GM10847 (cell line): ENCODE data around the gene GPR17.

Experiments
- POLR2A ChIP-seq: IDR thresholded peaks from 2 replicates; pipeline ENCODE4 v1.6.1; 2011; ENCODE audit not compliant: insufficient read length; ENCODE audit errors: extremely low read depth

Gene GPR17

GRCh38 chr2:127645395-127646291, at the start of gene GPR17:
Gene GPR17, plus strand, starts transcription at chr2:127646153. Its CDS starts 4,583 bp downstream, at chr2:127650736.
- no peak for TF ChIP-seq POLR2A

GRCh38 chr2:127596311-127597045, 49.5 kb upstream of the GPR17 start:
- TF ChIP-seq POLR2A: no peak

- no peak for TF ChIP-seq POLR2A
These were observed 48.6 kb upstream of the GPR17 start for GRCh38 chr2:127597046-127597983.

GRCh38 chr2:127597984-127598380, 48.0 kb upstream of the GPR17 start:
- no peak for TF ChIP-seq POLR2A

- no peak for TF ChIP-seq POLR2A
These were observed 47.2 kb upstream of the GPR17 start for GRCh38 chr2:127598711-127599110.

GRCh38 chr2:127599211-127599610, 46.7 kb upstream of the GPR17 start:
- TF ChIP-seq POLR2A: no peak

- TF ChIP-seq POLR2A: no peak
These were observed 41.0 kb upstream of the GPR17 start for GRCh38 chr2:127604986-127605385.

- TF ChIP-seq POLR2A: no peak
These were observed 40.2 kb upstream of the GPR17 start for GRCh38 chr2:127605691-127606263.

- TF ChIP-seq POLR2A: no peak
These were observed 39.1 kb upstream of the GPR17 start for GRCh38 chr2:127606625-127607398.

GRCh38 chr2:127607399-127607908, 38.5 kb upstream of the GPR17 start:
- no peak for TF ChIP-seq POLR2A

- TF ChIP-seq POLR2A: no peak
These were observed 37.6 kb upstream of the GPR17 start for GRCh38 chr2:127608061-127609030.

GRCh38 chr2:127609031-127609751, 36.8 kb upstream of the GPR17 start:
- no peak for TF ChIP-seq POLR2A
